Measurements from ENCODE around the gene NBPF9.
"Not testable (repeated sequence)": the region's sequence is repeated elsewhere in the genome, so short reads cannot be mapped to it uniquely, and the experiment has no call there.

NBPF9 gene

GRCh38 chr1:149110343-149110742 is 7.0 kb upstream of the NBPF9 start:
- 67% methylated on average over 1 of the region's 2 CpGs; no CpG with 5 or more reads in 1 of the 2 experiments for WGBS, 2 experiments
- H3K27me3 ChIP-seq (ENCODE audit: control insufficient read depth, insufficient read depth, low read length, poor library complexity, severe bottlenecking); H3K36me3 ChIP-seq (ENCODE audit: control insufficient read depth, insufficient read depth, low read length); H3K4me3 ChIP-seq (ENCODE audit: insufficient read depth, low read depth, low read length); H3K27ac ChIP-seq (ENCODE audit: insufficient read depth, low read depth, low read length, poor library complexity, severe bottlenecking); H3K9me3 ChIP-seq (ENCODE audit: control insufficient read depth, low read length); H3K4me1 ChIP-seq (ENCODE audit: control insufficient read depth, insufficient read depth, low read length): not testable (repeated sequence)

GRCh38 chr1:149102574-149102973 is 777 bp downstream of the NBPF9 start:
- H3K27ac ChIP-seq (ENCODE audit: insufficient read depth, low read depth, low read length, poor library complexity, severe bottlenecking); H3K27me3 ChIP-seq (ENCODE audit: control insufficient read depth, insufficient read depth, low read length, poor library complexity, severe bottlenecking); H3K36me3 ChIP-seq (ENCODE audit: control insufficient read depth, insufficient read depth, low read length); H3K9me3 ChIP-seq (ENCODE audit: control insufficient read depth, low read length); H3K4me1 ChIP-seq (ENCODE audit: control insufficient read depth, insufficient read depth, low read length): not testable (repeated sequence)
- 0 to 2% methylated on average over 5 of the region's 16 CpGs for WGBS, 2 experiments
- H3K4me3 ChIP-seq (ENCODE audit: insufficient read depth, low read depth, low read length), result peak overlapping the region; percentile 26

- WGBS, 2 experiments, result 81 to 90% methylated on average over 4 of the region's 8 CpGs
- not testable (repeated sequence) for H3K27me3 ChIP-seq (ENCODE audit: control insufficient read depth, insufficient read depth, low read length, poor library complexity, severe bottlenecking); H3K27ac ChIP-seq (ENCODE audit: insufficient read depth, low read depth, low read length, poor library complexity, severe bottlenecking); H3K36me3 ChIP-seq (ENCODE audit: control insufficient read depth, insufficient read depth, low read length); H3K9me3 ChIP-seq (ENCODE audit: control insufficient read depth, low read length); H3K4me1 ChIP-seq (ENCODE audit: control insufficient read depth, insufficient read depth, low read length); H3K4me3 ChIP-seq (ENCODE audit: insufficient read depth, low read depth, low read length)
Measured at GRCh38 chr1:149098276-149098675, 5.1 kb downstream of the NBPF9 start.

GRCh38 chr1:149093155-149093554 is 10.2 kb downstream of the NBPF9 start:
- not testable (repeated sequence) for H3K27ac ChIP-seq (ENCODE audit: insufficient read depth, low read depth, low read length, poor library complexity, severe bottlenecking)

GRCh38 chr1:149075505-149076127 is 27.7 kb downstream of the NBPF9 start:
- WGBS, 2 experiments, result 62 to 71% methylated on average over 3 to 4 of the region's 9 CpGs
- H3K27ac ChIP-seq (ENCODE audit: insufficient read depth, low read depth, low read length, poor library complexity, severe bottlenecking), result not testable (repeated sequence)

More at GRCh38 chr1:149093155-149093554, 10.2 kb downstream of the NBPF9 start:
- H3K9me3 ChIP-seq (ENCODE audit: control insufficient read depth, low read length); H3K4me3 ChIP-seq (ENCODE audit: insufficient read depth, low read depth, low read length); H3K27me3 ChIP-seq (ENCODE audit: control insufficient read depth, insufficient read depth, low read length, poor library complexity, severe bottlenecking); H3K36me3 ChIP-seq (ENCODE audit: control insufficient read depth, insufficient read depth, low read length); H3K4me1 ChIP-seq (ENCODE audit: control insufficient read depth, insufficient read depth, low read length): not testable (repeated sequence)
- WGBS, 2 experiments, result 13 to 34% methylated on average over 2 to 3 of the region's 6 CpGs

GRCh38 chr1:149064611-149065010 is 38.7 kb downstream of the NBPF9 start:
- H3K27me3 ChIP-seq (ENCODE audit: control insufficient read depth, insufficient read depth, low read length, poor library complexity, severe bottlenecking); H3K4me3 ChIP-seq (ENCODE audit: insufficient read depth, low read depth, low read length); H3K4me1 ChIP-seq (ENCODE audit: control insufficient read depth, insufficient read depth, low read length); H3K36me3 ChIP-seq (ENCODE audit: control insufficient read depth, insufficient read depth, low read length); H3K27ac ChIP-seq (ENCODE audit: insufficient read depth, low read depth, low read length, poor library complexity, severe bottlenecking); H3K9me3 ChIP-seq (ENCODE audit: control insufficient read depth, low read length): not testable (repeated sequence)
- WGBS, 2 experiments, result 75 to 86% methylated on average over 2 of the region's 3 CpGs

More at GRCh38 chr1:149075505-149076127, 27.7 kb downstream of the NBPF9 start:
- not testable (repeated sequence) for H3K27me3 ChIP-seq (ENCODE audit: control insufficient read depth, insufficient read depth, low read length, poor library complexity, severe bottlenecking); H3K4me3 ChIP-seq (ENCODE audit: insufficient read depth, low read depth, low read length); H3K4me1 ChIP-seq (ENCODE audit: control insufficient read depth, insufficient read depth, low read length); H3K9me3 ChIP-seq (ENCODE audit: control insufficient read depth, low read length); H3K36me3 ChIP-seq (ENCODE audit: control insufficient read depth, insufficient read depth, low read length)

- not testable (repeated sequence) for H3K27me3 ChIP-seq (ENCODE audit: control insufficient read depth, insufficient read depth, low read length, poor library complexity, severe bottlenecking); H3K4me1 ChIP-seq (ENCODE audit: control insufficient read depth, insufficient read depth, low read length); H3K36me3 ChIP-seq (ENCODE audit: control insufficient read depth, insufficient read depth, low read length); H3K9me3 ChIP-seq (ENCODE audit: control insufficient read depth, low read length); H3K4me3 ChIP-seq (ENCODE audit: insufficient read depth, low read depth, low read length); H3K27ac ChIP-seq (ENCODE audit: insufficient read depth, low read depth, low read length, poor library complexity, severe bottlenecking)
- 91 to 100% methylated on average over 1 of the region's 4 CpGs for WGBS, 2 experiments
Measured at GRCh38 chr1:149043056-149043455, 60.3 kb downstream of the NBPF9 start.

GRCh38 chr1:149033916-149034315 is 69.4 kb downstream of the NBPF9 start:
- 90 to 92% methylated on average over 2 of the region's 3 CpGs for WGBS, 2 experiments
- H3K27ac ChIP-seq (ENCODE audit: insufficient read depth, low read depth, low read length, poor library complexity, severe bottlenecking); H3K4me1 ChIP-seq (ENCODE audit: control insufficient read depth, insufficient read depth, low read length); H3K4me3 ChIP-seq (ENCODE audit: insufficient read depth, low read depth, low read length); H3K9me3 ChIP-seq (ENCODE audit: control insufficient read depth, low read length); H3K36me3 ChIP-seq (ENCODE audit: control insufficient read depth, insufficient read depth, low read length); H3K27me3 ChIP-seq (ENCODE audit: control insufficient read depth, insufficient read depth, low read length, poor library complexity, severe bottlenecking): not testable (repeated sequence)

- H3K27ac ChIP-seq (ENCODE audit: insufficient read depth, low read depth, low read length, poor library complexity, severe bottlenecking); H3K4me3 ChIP-seq (ENCODE audit: insufficient read depth, low read depth, low read length); H3K4me1 ChIP-seq (ENCODE audit: control insufficient read depth, insufficient read depth, low read length); H3K9me3 ChIP-seq (ENCODE audit: control insufficient read depth, low read length); H3K27me3 ChIP-seq (ENCODE audit: control insufficient read depth, insufficient read depth, low read length, poor library complexity, severe bottlenecking); H3K36me3 ChIP-seq (ENCODE audit: control insufficient read depth, insufficient read depth, low read length): not testable (repeated sequence)
- no CpG with 5 or more reads among the region's 3 CpGs for WGBS, 2 experiments
Measured at GRCh38 chr1:149024327-149024726, 79.0 kb downstream of the NBPF9 start.

GRCh38 chr1:149018577-149018976 is 84.8 kb downstream of the NBPF9 start:
- H3K9me3 ChIP-seq (ENCODE audit: control insufficient read depth, low read length); H3K27me3 ChIP-seq (ENCODE audit: control insufficient read depth, insufficient read depth, low read length, poor library complexity, severe bottlenecking); H3K36me3 ChIP-seq (ENCODE audit: control insufficient read depth, insufficient read depth, low read length); H3K27ac ChIP-seq (ENCODE audit: insufficient read depth, low read depth, low read length, poor library complexity, severe bottlenecking); H3K4me3 ChIP-seq (ENCODE audit: insufficient read depth, low read depth, low read length); H3K4me1 ChIP-seq (ENCODE audit: control insufficient read depth, insufficient read depth, low read length): not testable (repeated sequence)
- 93 to 100% methylated on average over 1 to 2 of the region's 3 CpGs for WGBS, 2 experiments

- WGBS, 2 experiments, result no CpG with 5 or more reads among the region's 2 CpGs
- H3K27me3 ChIP-seq (ENCODE audit: control insufficient read depth, insufficient read depth, low read length, poor library complexity, severe bottlenecking); H3K4me3 ChIP-seq (ENCODE audit: insufficient read depth, low read depth, low read length); H3K36me3 ChIP-seq (ENCODE audit: control insufficient read depth, insufficient read depth, low read length); H3K27ac ChIP-seq (ENCODE audit: insufficient read depth, low read depth, low read length, poor library complexity, severe bottlenecking); H3K9me3 ChIP-seq (ENCODE audit: control insufficient read depth, low read length); H3K4me1 ChIP-seq (ENCODE audit: control insufficient read depth, insufficient read depth, low read length): not testable (repeated sequence)
Measured at GRCh38 chr1:149016626-149017025, 86.7 kb downstream of the NBPF9 start.

Data from ectodermal cell (in vitro differentiated cells).